K562 treated with DMSO at 1 percent for 24 hours (cell line): ENCODE data around the gene OSTM1. TPM values are rescaled to one million over a fixed set of nuclear protein-coding genes. Genes with fewer than 3 reads are reported as not detected.

Experiments used
- total RNA-seq: library from RNA; unstranded; fragments of 300-600 nt; gene quantifications from 2 replicates; pipeline ENCODE4 v1.2.3, GENCODE V29; 2022; ENCODE audit warnings: low read depth; ENCODE audit not compliant: insufficient read depth

OSTM1 gene
- total RNA-seq: 55.9 and 58.2 TPM in 2 replicates

DNA sequence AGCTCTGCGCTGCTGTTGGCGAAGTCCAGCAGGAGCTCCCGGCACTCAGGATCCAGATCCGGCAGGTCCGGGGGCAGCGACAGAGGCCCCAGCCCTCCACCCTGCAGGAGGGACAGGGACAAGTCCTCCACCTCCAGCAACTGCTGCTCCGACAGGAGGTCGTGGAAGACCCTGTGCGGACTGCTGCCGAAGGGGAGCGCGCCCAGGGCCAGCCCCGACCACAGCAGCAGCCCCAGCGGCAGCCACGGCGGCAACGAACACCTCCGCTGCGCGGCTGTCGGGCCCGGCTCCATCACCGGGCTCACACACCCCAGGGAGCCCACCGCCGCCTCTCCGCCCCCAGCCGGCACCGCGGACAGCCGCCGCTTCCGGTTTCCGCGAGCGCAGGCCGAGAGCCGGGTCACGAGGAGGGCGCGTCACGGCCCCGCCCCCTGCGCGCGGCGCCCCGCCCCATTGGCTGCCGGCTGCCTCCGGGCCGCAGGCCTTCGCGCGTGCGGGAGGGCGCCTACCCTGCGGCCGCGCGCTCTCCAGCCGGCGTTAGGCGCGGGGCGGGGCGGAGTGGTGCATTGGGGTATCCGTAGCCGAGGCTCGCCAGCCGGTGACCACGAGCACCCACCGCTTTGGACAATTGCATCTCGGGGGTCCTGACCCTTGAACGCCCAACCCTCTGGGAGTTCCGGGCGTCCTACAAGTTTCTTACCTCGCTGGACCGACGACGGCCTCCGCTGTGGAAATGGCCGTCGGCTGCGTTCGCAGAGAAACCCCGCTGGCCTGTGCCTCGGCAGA, at the start of gene OSTM1:
Gene OSTM1, minus strand, starts transcription at position 383 of the 786 bp plus-strand sequence. Its CDS starts 90 bp downstream, at position 293.

Other genes starting within 250 kb of the OSTM1 start
- 14.8 and 15.5 TPM in 2 replicates for gene SEC63, start 116.5 kb downstream of the OSTM1 start, total RNA-seq
- gene NR2E1, start 91.3 kb upstream of the OSTM1 start, total RNA-seq: not detected in 2 replicates
- gene SNX3, start 186.3 kb upstream of the OSTM1 start, total RNA-seq: 114 and 127 TPM in 2 replicates
- 2.2 and 3.4 TPM in 2 replicates for gene AFG1L, start 220.3 kb upstream of the OSTM1 start, total RNA-seq